Type B pancreatic cell (in vitro differentiated cells): ENCODE measurements around the gene MEF2A. TPM values are rescaled to one million over a fixed set of nuclear protein-coding genes. Genes with fewer than 3 reads are reported as not detected.
A peak's percentile ranks its signal among the peaks of the same experiment; 100 is the strongest.

Experiments used
- DNase-seq: peaks from one replicate; pipeline ENCODE4 v3.0.0; 2021; ENCODE audit warnings: mixed read lengths; ENCODE audit not compliant: unreplicated experiment; ENCODE audit errors: extremely low spot score
- H3K27ac Mint-ChIP-seq: 2 replicates; pipeline ENCODE4 v1.8.0; 2021; ENCODE audit warnings: mild to moderate bottlenecking, mixed read lengths
- H3K27me3 Mint-ChIP-seq: 2 replicates; pipeline ENCODE4 v1.8.0; 2021; ENCODE audit warnings: mixed read lengths
- H3K36me3 Mint-ChIP-seq: 2 replicates; pipeline ENCODE4 v1.8.0; 2021; ENCODE audit warnings: mixed read lengths
- H3K4me1 Mint-ChIP-seq: one replicate; pipeline ENCODE4 v1.8.0; 2021; ENCODE audit warnings: mixed read lengths; ENCODE audit not compliant: unreplicated experiment
- H3K4me3 Mint-ChIP-seq: 2 replicates; pipeline ENCODE4 v1.8.0; 2021; ENCODE audit warnings: mild to moderate bottlenecking, mixed read lengths
- H3K9me3 Mint-ChIP-seq: 2 replicates; pipeline ENCODE4 v1.8.0; 2021; ENCODE audit warnings: mixed read lengths
- CTCF ChIP-seq: fragments of 200-600 bp; sonication (generic); conservative IDR thresholded peaks from 2 replicates; pipeline ENCODE4 v1.5.0; 2021; ENCODE audit warnings: antibody characterized with exemption, mild to moderate bottlenecking
- total RNA-seq: library from RNA; stranded (reverse); gene quantifications from 2 replicates; pipeline ENCODE4 v1.2.1, GENCODE V29; 2021; ENCODE audit warnings: low replicate concordance

The MEF2A gene
- total RNA-seq, 1 donor from 2014 or later = 26.0 TPM

GRCh38 chr15:99632521-99632920 is 66.7 kb downstream of the MEF2A start:
- no peak for DNase-seq
- Mint-ChIP-seq H3K4me3 (no peak overlapping the region), H3K36me3 (peaks cover 39% of the 10 kb centered on the region), H3K4me1 (peaks cover 29% of the 10 kb centered on the region), H3K27me3 (no peaks in the 10 kb centered on the region), H3K27ac (no peak overlapping the region), H3K9me3 (peaks cover 9% of the 10 kb centered on the region)
- TF ChIP-seq CTCF = no peak

DNA sequence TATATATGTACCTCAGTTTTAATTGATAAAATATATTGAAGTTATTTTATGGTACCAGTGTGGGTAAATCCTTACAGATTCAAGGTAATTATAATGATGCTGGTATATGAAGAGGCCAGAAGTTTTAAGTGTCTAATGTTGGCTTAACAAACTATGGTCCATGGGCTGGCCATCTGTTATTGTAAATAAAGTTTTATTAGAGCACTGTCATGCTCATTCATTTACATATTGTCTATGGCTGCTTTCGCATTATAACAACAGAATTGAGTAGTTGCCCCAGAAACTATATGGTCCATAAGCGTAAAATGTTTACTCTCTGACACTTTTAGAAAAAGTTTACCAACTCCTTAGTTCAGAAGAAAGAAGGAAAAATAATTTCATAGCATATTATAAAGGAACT is 67.9 kb downstream of the MEF2A start:
- no peak overlapping the region for H3K27ac Mint-ChIP-seq
- H3K4me1 Mint-ChIP-seq = peaks cover 18% of the 10 kb centered on the region
- no peak for TF ChIP-seq CTCF
- H3K27me3 Mint-ChIP-seq = no peaks in the 10 kb centered on the region
- peaks cover 9% of the 10 kb centered on the region for H3K9me3 Mint-ChIP-seq
- H3K4me3 Mint-ChIP-seq = no peak overlapping the region
- peaks cover 44% of the 10 kb centered on the region for H3K36me3 Mint-ChIP-seq
- DNase-seq = no peak

GRCh38 chr15:99634576-99634975 is 68.8 kb downstream of the MEF2A start:
- peaks cover 12% of the 10 kb centered on the region for H3K4me1 Mint-ChIP-seq
- TF ChIP-seq CTCF = no peak
- peaks cover 9% of the 10 kb centered on the region for H3K9me3 Mint-ChIP-seq
- no peak for DNase-seq
- H3K27ac Mint-ChIP-seq = no peak overlapping the region
- H3K4me3 Mint-ChIP-seq = no peak overlapping the region
- H3K36me3 Mint-ChIP-seq = peaks cover 44% of the 10 kb centered on the region
- H3K27me3 Mint-ChIP-seq = no peaks in the 10 kb centered on the region

DNA sequence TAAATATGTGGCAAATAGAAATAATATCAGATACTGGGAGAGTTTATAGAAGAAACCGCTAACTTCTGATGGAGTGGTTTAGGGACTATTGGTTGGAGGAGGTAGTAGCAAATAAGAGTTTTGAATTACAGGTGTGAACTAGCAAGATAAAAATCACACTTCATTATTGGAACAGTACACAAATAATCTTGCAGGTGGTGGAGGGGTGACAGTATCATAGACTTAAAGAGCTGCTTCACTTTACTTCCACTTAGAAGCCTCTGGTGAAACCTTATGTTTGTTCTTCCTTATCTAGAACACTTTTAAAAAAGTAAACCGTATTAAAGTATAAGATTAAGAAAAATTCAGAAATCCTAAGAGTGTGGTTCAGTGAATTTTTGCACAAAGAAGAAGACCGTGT is 69.4 kb downstream of the MEF2A start:
- H3K4me1 Mint-ChIP-seq = peaks cover 9% of the 10 kb centered on the region
- no peak for DNase-seq
- peaks cover 40% of the 10 kb centered on the region for H3K36me3 Mint-ChIP-seq
- H3K27me3 Mint-ChIP-seq = no peaks in the 10 kb centered on the region
- peaks cover 5% of the 10 kb centered on the region for H3K9me3 Mint-ChIP-seq
- H3K27ac Mint-ChIP-seq = peak overlapping the region; percentile 29
- TF ChIP-seq CTCF = no peak
- no peak overlapping the region for H3K4me3 Mint-ChIP-seq

DNA sequence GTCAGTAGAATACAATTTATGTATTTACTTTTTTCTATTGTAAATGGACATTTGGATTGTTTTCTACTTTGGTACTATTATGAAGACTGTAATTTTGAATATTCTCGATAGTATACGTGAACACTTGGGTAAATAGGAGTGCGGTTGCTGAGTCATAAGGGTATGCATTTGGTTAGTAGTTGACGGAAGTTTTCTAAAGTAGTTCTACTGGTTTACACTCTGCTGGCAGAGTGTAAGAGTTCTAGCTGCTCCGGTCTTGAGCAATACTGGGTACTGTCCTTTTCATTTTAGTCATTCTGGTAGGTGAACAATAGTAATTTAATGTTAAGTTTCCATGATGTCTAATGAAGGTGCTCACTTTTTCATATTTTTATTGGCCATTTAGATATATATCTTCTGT is 70.0 kb downstream of the MEF2A start:
- Mint-ChIP-seq H3K36me3 (peaks cover 42% of the 10 kb centered on the region), H3K9me3 (peaks cover 5% of the 10 kb centered on the region), H3K27me3 (no peaks in the 10 kb centered on the region), H3K4me3 (no peak overlapping the region), H3K4me1 (peaks cover 9% of the 10 kb centered on the region), H3K27ac (peak overlapping the region; percentile 15)
- TF ChIP-seq CTCF = no peak
- no peak for DNase-seq
